SJCRH30 (cell line): ENCODE measurements around the gene CTSE. TPM values are rescaled to one million over a fixed set of nuclear protein-coding genes. Genes with fewer than 3 reads are reported as not detected.
"Not testable (repeated sequence)": the region's sequence is repeated elsewhere in the genome, so short reads cannot be mapped to it uniquely, and the experiment has no call there.

ENCODE experiments used
- DNase-seq, 2 experiments: peaks; one replicate each; pipeline ENCODE4 v3.0.0-alpha.2; 2015 to 2020
- H3K27ac ChIP-seq: fragments of 250-450 bp; sonication (Bioruptor Pico); 2 replicates; pipeline ENCODE4 v1.5.1; 2020; ENCODE audit warnings: mild to moderate bottlenecking, moderate library complexity
- H3K27me3 ChIP-seq: fragments of 250-450 bp; sonication (Bioruptor Pico); 2 replicates; pipeline ENCODE4 v1.5.1; 2020; ENCODE audit warnings: mild to moderate bottlenecking, moderate library complexity
- H3K36me3 ChIP-seq: fragments of 250-450 bp; sonication (Bioruptor Pico); 2 replicates; pipeline ENCODE4 v1.5.1; 2020; ENCODE audit warnings: mild to moderate bottlenecking, moderate library complexity
- H3K4me1 ChIP-seq: fragments of 250-450 bp; sonication (Bioruptor Pico); 2 replicates; pipeline ENCODE4 v1.5.1; 2020; ENCODE audit warnings: mild to moderate bottlenecking, moderate library complexity
- H3K4me3 ChIP-seq: fragments of 250-450 bp; sonication (Bioruptor Pico); 2 replicates; pipeline ENCODE4 v1.5.1; 2020; ENCODE audit warnings: mild to moderate bottlenecking, moderate library complexity
- H3K9me3 ChIP-seq: fragments of 250-450 bp; sonication (Bioruptor Pico); replicated peaks from 2 replicates; pipeline ENCODE4 v1.5.1; 2020; ENCODE audit warnings: mild to moderate bottlenecking, moderate library complexity
- total RNA-seq: library from RNA; depleted of rRNA; stranded (reverse); fragments of >200 nt; shearing (Covaris generic); gene quantifications from 2 replicates; pipeline ENCODE4 v1.2.3, GENCODE V29; 2014

CTSE gene
- total RNA-seq, 1 experiment from 2014 or later = not detected

DNA sequence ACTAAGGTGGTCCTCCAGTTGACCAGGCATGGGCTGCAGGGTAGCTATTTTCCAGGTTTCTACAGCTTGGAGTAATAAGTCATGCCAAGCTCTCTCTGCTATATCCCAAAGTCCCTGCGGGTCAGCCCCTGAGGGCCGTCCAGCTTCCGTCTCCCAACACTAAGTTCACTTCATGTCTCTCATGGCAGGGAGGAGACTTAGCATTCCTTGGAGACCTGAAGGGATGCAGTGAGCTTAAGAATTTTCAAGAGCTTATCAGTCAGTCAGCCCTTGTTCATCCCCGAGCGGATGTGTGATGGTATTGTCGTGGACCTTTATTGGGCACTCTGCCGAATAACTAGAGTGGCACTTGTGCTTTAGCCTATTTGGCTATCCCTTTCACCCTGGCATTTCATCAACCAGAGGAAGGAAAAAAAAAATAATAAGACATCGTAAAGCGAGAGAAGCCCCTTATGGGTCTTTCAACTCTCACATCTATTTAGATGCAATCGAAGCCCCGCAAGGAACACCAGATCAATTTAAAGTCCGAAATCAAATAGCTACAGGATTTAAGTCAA, 31.5 kb upstream of the CTSE start:
- H3K36me3 ChIP-seq = not testable (repeated sequence)

DNA sequence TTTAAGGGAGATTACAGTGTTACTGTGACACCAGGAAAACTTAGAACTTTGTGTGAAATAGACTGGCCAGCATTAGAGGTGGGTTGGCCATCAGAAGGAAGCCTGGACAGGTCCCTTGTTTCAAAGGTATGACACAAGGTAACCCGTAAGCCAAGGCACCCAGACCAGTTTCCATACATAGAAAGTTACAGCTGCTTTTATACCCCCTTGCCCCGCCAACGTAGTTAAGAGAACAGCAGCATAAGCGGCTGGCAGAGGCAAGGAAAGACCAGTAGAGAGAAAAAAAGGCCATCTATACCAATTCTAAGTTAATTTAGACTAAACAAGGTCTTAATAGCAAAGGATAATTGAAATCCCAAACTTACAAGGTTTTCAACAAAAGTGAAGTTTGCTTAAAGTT, 29.9 kb upstream of the CTSE start:
- not testable (repeated sequence) for H3K9me3 ChIP-seq, H3K27me3 ChIP-seq, H3K36me3 ChIP-seq, H3K4me3 ChIP-seq, H3K27ac ChIP-seq, H3K4me1 ChIP-seq, DNase-seq

More for the DNA sequence above, 31.5 kb upstream of the CTSE start:
- not testable (repeated sequence) for H3K4me3 ChIP-seq, H3K9me3 ChIP-seq, H3K4me1 ChIP-seq, DNase-seq, H3K27ac ChIP-seq, H3K27me3 ChIP-seq

DNA sequence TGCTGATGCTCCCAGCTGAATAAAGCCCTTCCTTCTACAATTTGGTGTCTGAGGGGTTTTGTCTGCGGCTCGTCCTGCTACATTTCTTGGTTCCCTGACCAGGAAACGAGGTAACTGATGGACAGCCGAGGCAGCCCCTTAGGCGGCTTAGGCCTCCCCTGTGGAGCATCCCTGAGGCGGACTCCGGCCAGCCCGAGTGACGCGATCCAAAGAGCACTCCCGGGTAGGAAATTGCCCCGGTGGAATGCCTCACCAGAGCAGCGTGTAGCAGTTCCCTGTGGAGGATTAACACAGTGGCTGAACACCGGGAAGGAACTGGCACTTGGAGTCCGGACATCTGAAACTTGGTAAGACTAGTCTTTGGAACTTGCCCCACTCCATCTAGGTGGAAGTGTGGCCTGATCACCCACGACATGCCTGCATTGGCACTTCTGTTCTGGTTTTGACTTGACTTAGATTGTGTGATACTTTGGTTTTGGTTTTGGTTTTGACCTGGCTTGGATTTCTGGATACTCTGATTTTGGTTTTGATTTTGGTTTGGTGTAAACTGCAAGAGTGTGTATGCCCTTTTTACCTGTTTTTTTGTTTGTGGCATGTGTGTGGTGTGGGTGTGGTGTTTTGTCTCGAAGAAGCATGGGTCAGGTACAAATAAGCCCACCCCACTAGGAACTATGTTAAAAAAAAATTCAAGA, 29.4 kb upstream of the CTSE start, which contains the start of gene RHEX:
Gene RHEX (plus strand): TSS at position 255 of the 692 bp plus-strand sequence. CDS start 44,656 bp downstream, outside the sequence.
- H3K27ac ChIP-seq, H3K27me3 ChIP-seq, H3K4me3 ChIP-seq, H3K36me3 ChIP-seq, DNase-seq, H3K4me1 ChIP-seq, H3K9me3 ChIP-seq: not testable (repeated sequence)

DNA sequence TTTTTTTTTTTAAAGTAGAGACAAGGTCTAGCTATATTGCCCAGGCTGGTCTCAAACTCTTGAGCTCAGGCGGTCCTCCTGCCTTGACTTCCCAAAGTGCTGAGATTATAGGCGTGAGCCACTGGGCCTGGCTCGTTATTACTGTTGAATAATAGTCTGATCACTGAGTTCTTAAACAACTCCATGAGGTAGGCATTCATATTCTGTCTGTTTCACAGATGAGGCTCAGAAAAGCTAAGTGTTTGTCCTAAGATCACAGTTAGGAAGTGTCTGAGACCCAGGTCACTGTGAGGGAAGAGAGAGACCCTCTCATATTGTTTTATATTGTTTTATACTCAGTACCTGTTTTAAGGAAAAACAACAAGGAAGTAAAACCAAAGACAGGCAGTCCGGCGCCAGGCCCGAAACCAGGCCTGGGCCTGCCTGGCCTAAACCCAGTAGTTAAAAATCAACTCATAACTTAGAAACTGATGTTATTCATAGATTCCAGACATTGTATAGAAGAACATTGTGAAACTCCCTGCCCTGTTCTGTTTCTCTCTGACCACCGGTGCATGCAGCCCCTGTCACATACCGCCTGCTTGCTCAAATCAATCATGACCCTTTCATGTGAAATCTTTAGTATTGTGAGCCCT, 28.7 kb upstream of the CTSE start:
- not testable (repeated sequence) for H3K36me3 ChIP-seq, DNase-seq, H3K9me3 ChIP-seq, H3K4me1 ChIP-seq, H3K27ac ChIP-seq, H3K4me3 ChIP-seq
- peaks cover 11% of the 10 kb centered on the region for H3K27me3 ChIP-seq

- Histone ChIP-seq H3K36me3 (no peaks in the 10 kb centered on the region), H3K27me3 (peaks cover 20% of the 10 kb centered on the region), H3K4me1 (no peaks in the 10 kb centered on the region), H3K27ac (no peak overlapping the region), H3K9me3 (no peaks in the 10 kb centered on the region), H3K4me3 (no peak overlapping the region)
- no peak for DNase-seq
Measured at GRCh38 chr1:206050655-206051235, 27.1 kb upstream of the CTSE start.

DNA sequence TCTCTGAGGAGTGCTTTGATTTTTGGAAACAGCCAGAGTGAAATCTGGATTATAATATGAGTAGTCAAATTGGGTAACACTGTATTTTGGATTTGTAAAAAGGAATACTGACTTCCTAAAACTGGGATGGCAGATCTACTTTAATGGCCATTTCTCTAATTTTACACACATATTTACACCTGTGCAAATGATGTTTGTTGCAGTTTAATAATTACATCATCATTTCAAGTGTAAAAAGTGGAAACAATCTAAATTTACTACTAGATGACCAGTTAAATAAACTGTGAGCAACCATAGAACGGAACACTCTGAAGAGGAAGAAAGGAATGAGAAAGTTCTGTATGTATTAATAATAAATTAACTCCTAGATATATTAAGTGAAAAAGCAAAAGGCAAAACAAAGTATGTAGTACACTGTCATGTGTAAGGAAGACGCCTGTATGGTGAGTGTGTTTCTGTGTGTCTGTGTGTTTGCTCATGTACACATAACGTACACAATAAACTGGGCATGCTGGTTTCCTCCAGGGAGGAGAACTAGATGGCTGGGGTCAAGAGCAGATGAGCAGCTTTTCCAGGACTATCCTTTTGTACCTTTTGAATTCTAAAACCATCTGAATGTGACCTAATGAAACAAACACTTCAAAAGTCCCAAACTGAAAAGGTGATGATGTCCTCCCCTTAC, 26.4 kb upstream of the CTSE start:
- Histone ChIP-seq H3K36me3 (no peaks in the 10 kb centered on the region), H3K27me3 (peaks cover 20% of the 10 kb centered on the region)
- no peak for DNase-seq

DNA sequence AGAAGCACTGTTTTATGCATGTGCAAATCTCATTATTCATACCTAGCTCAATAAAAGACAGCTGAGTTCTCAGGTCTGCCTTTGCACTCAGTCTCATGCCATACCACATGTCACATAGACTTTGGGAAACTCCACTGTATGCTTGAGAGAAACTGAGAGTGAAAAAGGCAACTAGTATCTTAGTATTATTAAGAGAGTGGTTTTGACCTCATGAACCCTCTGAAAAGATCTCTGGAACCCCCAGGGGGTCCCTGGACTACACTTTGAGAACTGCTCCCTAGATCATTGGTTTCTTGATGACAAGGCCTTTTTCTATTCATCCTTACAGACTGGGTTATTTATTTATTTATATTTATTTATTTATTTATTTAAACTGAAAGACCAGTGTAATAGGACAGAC, 25.6 kb upstream of the CTSE start:
- H3K27me3 ChIP-seq = peaks cover 20% of the 10 kb centered on the region
- H3K27ac ChIP-seq = no peak overlapping the region
- no peaks in the 10 kb centered on the region for H3K4me1 ChIP-seq
- H3K9me3 ChIP-seq = no peaks in the 10 kb centered on the region
- DNase-seq = no peak
- H3K4me3 ChIP-seq = no peak overlapping the region
- H3K36me3 ChIP-seq = no peaks in the 10 kb centered on the region

More for the DNA sequence above, 26.4 kb upstream of the CTSE start:
- no peak overlapping the region for H3K27ac ChIP-seq
- H3K9me3 ChIP-seq = no peaks in the 10 kb centered on the region
- H3K4me1 ChIP-seq = no peaks in the 10 kb centered on the region
- no peak overlapping the region for H3K4me3 ChIP-seq

DNA sequence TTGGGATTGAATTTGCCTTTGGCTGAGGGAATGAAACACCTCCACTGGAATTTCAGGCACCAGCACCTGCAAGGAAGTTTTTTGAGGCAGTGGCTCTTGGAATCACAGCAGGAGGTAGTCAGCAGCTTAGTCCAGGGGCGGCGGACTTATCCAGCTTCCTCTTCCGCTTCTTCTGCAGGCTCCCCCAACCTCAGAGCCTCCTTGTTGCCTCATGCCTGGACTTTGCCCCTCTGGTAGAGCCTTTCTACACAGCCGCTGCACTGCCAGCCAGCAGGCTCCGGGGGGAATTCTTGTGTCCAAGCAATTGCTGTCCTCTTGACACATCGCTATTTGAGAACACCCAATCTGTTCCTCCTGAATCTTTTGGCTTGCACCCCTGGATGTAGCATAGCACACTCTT, 24.9 kb upstream of the CTSE start:
- Histone ChIP-seq H3K4me1 (no peaks in the 10 kb centered on the region), H3K27ac (no peak overlapping the region)

GRCh38 chr1:206047271-206047670, 23.6 kb upstream of the CTSE start:
- DNase-seq = no peak
- Histone ChIP-seq H3K9me3 (no peaks in the 10 kb centered on the region), H3K36me3 (no peaks in the 10 kb centered on the region), H3K27me3 (peaks cover 15% of the 10 kb centered on the region), H3K27ac (no peak overlapping the region), H3K4me1 (no peaks in the 10 kb centered on the region), H3K4me3 (no peak overlapping the region)

More for the DNA sequence above, 24.9 kb upstream of the CTSE start:
- peaks cover 20% of the 10 kb centered on the region for H3K27me3 ChIP-seq
- H3K36me3 ChIP-seq = no peaks in the 10 kb centered on the region
- DNase-seq = no peak
- no peaks in the 10 kb centered on the region for H3K9me3 ChIP-seq
- H3K4me3 ChIP-seq = no peak overlapping the region

DNA sequence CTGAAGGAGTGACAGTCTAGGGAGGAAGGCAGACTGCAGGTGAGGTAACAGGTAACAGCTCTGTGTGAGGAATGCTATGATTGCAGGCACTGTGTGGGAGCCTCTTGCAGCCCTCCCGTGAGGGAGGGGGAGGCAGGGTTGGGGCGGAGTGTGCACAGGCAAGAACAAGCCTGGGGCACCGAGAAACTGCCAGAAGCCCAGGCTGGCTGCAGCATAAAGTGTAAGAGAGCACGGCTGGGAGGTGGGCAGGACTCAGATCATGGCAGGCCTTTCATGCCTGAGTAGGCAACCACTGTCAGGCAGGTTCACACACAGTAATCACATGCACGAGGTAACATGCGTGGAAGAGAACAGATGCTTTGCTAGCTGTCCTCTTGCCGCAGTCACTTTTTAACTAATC, 17.9 kb upstream of the CTSE start:
- Histone ChIP-seq H3K36me3 (no peaks in the 10 kb centered on the region), H3K4me1 (no peaks in the 10 kb centered on the region), H3K27ac (no peak overlapping the region), H3K27me3 (peaks cover 11% of the 10 kb centered on the region), H3K9me3 (no peaks in the 10 kb centered on the region), H3K4me3 (no peak overlapping the region)
- DNase-seq = peak in 1 of 2 experiments; percentile 9

- Histone ChIP-seq H3K4me1 (no peaks in the 10 kb centered on the region), H3K36me3 (no peaks in the 10 kb centered on the region), H3K27me3 (peaks cover 12% of the 10 kb centered on the region), H3K27ac (no peak overlapping the region), H3K9me3 (no peaks in the 10 kb centered on the region), H3K4me3 (no peak overlapping the region)
- DNase-seq = no peak
Measured at GRCh38 chr1:206040328-206040727, 16.6 kb upstream of the CTSE start.

- no peak overlapping the region for H3K4me3 ChIP-seq
- no peaks in the 10 kb centered on the region for H3K9me3 ChIP-seq
- DNase-seq = no peak
- peaks cover 18% of the 10 kb centered on the region for H3K27me3 ChIP-seq
- H3K27ac ChIP-seq = no peak overlapping the region
- no peaks in the 10 kb centered on the region for H3K4me1 ChIP-seq
- H3K36me3 ChIP-seq = no peaks in the 10 kb centered on the region
Measured at GRCh38 chr1:206039046-206039973, 15.6 kb upstream of the CTSE start.

DNA sequence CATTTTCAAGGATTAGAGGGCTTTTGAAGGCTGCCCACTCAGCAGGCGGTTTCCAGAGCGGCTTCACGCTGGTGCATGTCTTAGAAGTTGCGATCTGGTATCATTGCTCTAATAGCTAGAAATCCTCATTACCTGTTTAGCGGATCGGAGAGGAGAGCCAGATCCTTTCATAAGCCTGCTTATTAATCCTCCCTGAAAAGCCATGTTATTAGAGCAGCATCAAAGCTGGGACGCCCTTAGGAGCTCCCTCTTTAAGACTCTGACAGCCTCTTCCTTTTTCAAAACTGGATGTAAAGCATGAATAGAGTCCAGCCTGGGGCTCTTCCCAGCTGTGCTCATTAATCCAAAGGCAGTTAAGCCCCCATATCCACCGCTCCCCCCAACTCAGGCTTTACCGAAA, 13.9 kb upstream of the CTSE start:
- no peaks in the 10 kb centered on the region for H3K36me3 ChIP-seq
- H3K9me3 ChIP-seq = no peaks in the 10 kb centered on the region
- H3K27me3 ChIP-seq = peaks cover 18% of the 10 kb centered on the region
- no peak overlapping the region for H3K27ac ChIP-seq
- no peaks in the 10 kb centered on the region for H3K4me1 ChIP-seq
- no peak overlapping the region for H3K4me3 ChIP-seq
- peak in 1 of 2 experiments; percentile 20 for DNase-seq
